Measurements from ENCODE around the gene DYRK3. TPM values are rescaled to one million over a fixed set of nuclear protein-coding genes. Genes with fewer than 3 reads are reported as not detected.

DYRK3 gene
- total RNA-seq, 1 donor from 2014 or later = 1.7 TPM

DNA sequence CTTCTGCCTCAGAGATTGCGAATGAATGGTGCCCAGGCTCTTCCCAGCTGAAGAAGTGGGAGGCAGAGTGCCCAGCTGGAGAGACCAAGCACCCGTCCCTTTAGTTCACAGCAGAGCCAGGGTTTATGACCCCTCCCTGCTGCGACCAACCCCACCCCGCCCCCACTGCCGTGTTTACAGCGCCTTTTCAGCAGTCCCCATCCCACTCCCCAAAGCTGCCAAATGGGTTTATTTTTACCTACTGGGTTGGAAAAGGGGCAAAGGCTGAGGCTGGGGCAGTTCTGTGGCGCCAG, 23.6 kb downstream of the DYRK3 start:
- Mint-ChIP-seq H3K4me3 (ENCODE audit: unreplicated experiment) (no peak overlapping the region), H3K27ac (ENCODE audit: unreplicated experiment) (no peak overlapping the region), H3K36me3 (ENCODE audit: unreplicated experiment) (no peaks in the 10 kb centered on the region), H3K4me1 (ENCODE audit: unreplicated experiment) (peaks cover 13% of the 10 kb centered on the region), H3K27me3 (ENCODE audit: unreplicated experiment) (peaks cover 48% of the 10 kb centered on the region), H3K9me3 (ENCODE audit: unreplicated experiment) (no peaks in the 10 kb centered on the region)
- TF ChIP-seq, protein P1, sequence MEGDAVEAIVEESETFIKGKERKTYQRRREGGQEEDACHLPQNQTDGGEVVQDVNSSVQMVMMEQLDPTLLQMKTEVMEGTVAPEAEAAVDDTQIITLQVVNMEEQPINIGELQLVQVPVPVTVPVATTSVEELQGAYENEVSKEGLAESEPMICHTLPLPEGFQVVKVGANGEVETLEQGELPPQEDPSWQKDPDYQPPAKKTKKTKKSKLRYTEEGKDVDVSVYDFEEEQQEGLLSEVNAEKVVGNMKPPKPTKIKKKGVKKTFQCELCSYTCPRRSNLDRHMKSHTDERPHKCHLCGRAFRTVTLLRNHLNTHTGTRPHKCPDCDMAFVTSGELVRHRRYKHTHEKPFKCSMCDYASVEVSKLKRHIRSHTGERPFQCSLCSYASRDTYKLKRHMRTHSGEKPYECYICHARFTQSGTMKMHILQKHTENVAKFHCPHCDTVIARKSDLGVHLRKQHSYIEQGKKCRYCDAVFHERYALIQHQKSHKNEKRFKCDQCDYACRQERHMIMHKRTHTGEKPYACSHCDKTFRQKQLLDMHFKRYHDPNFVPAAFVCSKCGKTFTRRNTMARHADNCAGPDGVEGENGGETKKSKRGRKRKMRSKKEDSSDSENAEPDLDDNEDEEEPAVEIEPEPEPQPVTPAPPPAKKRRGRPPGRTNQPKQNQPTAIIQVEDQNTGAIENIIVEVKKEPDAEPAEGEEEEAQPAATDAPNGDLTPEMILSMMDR (IDR thresholded peaks at IDR 0.05) = no peak
- no peak for DNase-seq (ENCODE audit: extremely low spot score, unreplicated experiment)

DNA sequence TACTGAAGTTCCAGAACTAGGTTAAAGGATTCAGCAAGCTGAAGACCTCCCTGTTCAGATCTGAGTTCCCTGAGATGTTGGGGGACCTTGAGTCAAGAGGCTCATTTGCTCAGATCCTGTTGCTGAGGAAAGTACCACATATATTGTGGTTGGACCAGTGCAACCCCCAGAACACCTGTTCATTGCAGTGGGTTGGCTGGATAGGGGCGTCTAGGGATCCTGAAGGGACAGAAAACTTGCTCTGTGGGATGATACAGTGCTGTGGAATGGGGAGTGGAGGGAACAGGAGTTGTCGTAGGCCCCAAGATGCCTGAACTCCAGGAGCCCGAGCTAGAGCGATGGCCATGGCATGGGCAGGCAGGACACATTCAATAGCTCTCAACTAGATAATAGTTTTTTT, 24.8 kb downstream of the DYRK3 start:
- no peaks in the 10 kb centered on the region for H3K36me3 Mint-ChIP-seq (ENCODE audit: unreplicated experiment)
- H3K9me3 Mint-ChIP-seq (ENCODE audit: unreplicated experiment) = no peaks in the 10 kb centered on the region
- H3K27me3 Mint-ChIP-seq (ENCODE audit: unreplicated experiment) = peaks cover 59% of the 10 kb centered on the region
- peaks cover 7% of the 10 kb centered on the region for H3K4me1 Mint-ChIP-seq (ENCODE audit: unreplicated experiment)
- TF ChIP-seq, protein P1 (IDR thresholded peaks at IDR 0.05) = no peak
- no peak for DNase-seq (ENCODE audit: extremely low spot score, unreplicated experiment)
- H3K27ac Mint-ChIP-seq (ENCODE audit: unreplicated experiment) = no peak overlapping the region
- no peak overlapping the region for H3K4me3 Mint-ChIP-seq (ENCODE audit: unreplicated experiment)

DNA sequence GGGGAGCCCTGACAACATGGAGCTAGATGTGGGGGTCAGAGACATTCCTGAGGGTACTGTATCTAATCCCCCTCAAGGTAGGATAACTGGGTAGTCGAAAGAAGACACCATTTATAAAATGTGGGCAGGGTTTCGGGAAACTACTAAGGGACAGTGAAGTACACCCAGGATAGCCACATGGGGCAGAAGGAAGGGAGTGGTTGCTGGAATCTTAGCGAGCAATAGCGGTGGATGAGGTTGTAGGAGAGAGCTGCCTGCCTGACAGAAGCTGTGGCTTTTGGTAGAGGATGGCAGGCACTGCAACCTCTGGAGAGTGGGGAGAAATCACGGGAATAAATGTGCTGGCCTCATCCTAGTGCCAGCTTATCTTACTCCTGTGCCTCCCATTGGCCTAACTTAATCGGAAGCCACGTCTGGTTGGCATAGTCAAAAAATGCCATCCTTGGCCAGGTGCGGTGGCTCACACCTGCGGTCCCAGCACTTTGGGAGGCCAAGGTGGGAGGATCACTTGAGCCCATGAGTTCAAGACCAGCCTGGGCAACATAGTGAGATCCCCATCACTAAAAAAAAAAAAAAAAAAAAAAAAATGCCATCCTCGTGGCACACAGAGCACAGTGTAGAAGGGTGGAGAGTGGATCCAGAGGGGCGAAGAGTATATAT, 26.0 kb downstream of the DYRK3 start:
- DNase-seq (ENCODE audit: extremely low spot score, unreplicated experiment) = no peak
- peaks cover 68% of the 10 kb centered on the region for H3K27me3 Mint-ChIP-seq (ENCODE audit: unreplicated experiment)
- no peak overlapping the region for H3K27ac Mint-ChIP-seq (ENCODE audit: unreplicated experiment)
- no peaks in the 10 kb centered on the region for H3K36me3 Mint-ChIP-seq (ENCODE audit: unreplicated experiment)
- H3K4me3 Mint-ChIP-seq (ENCODE audit: unreplicated experiment) = no peak overlapping the region
- TF ChIP-seq, protein P1 (IDR thresholded peaks at IDR 0.05) = no peak
- no peaks in the 10 kb centered on the region for H3K9me3 Mint-ChIP-seq (ENCODE audit: unreplicated experiment)
- peaks cover 2% of the 10 kb centered on the region for H3K4me1 Mint-ChIP-seq (ENCODE audit: unreplicated experiment)

DNA sequence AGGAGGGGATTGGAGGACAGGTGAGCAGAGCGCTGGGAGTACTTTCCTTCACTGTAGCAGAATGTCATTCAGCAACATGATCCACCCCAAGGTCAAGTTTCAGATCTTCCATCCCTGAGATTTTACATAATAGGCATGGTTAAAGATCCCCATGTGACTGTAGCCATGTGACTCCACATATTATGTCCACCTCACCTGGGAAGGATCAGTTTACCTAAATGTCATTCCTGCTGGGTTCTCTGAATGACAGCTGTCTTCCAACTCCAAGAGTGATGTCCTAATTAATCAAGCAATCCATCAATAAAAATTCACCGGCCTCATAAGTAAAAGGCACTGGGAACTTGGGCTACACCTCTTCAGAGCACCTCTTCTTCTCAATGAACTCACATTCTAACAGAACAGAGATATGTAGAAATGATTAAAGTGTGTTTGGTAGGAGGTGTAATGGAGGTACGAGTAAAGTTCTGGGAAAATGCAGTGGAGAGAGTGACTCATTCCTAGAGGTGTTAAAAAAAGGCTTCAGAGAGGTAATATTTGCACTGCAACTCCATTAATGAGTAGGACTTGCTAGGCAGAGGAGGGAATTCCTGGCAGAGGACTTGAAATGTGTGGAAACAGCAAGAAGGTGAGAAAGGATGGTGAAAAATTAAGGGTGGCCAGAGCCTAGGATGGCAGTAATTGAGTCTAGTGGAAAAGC, 27.2 kb downstream of the DYRK3 start:
- no peak overlapping the region for H3K4me3 Mint-ChIP-seq (ENCODE audit: unreplicated experiment)
- no peaks in the 10 kb centered on the region for H3K36me3 Mint-ChIP-seq (ENCODE audit: unreplicated experiment)
- H3K9me3 Mint-ChIP-seq (ENCODE audit: unreplicated experiment) = no peaks in the 10 kb centered on the region
- H3K27ac Mint-ChIP-seq (ENCODE audit: unreplicated experiment) = no peak overlapping the region
- TF ChIP-seq, protein P1 (IDR thresholded peaks at IDR 0.05) = no peak
- H3K27me3 Mint-ChIP-seq (ENCODE audit: unreplicated experiment) = peaks cover 67% of the 10 kb centered on the region
- H3K4me1 Mint-ChIP-seq (ENCODE audit: unreplicated experiment) = peaks cover 2% of the 10 kb centered on the region
- no peak for DNase-seq (ENCODE audit: extremely low spot score, unreplicated experiment)

DNA sequence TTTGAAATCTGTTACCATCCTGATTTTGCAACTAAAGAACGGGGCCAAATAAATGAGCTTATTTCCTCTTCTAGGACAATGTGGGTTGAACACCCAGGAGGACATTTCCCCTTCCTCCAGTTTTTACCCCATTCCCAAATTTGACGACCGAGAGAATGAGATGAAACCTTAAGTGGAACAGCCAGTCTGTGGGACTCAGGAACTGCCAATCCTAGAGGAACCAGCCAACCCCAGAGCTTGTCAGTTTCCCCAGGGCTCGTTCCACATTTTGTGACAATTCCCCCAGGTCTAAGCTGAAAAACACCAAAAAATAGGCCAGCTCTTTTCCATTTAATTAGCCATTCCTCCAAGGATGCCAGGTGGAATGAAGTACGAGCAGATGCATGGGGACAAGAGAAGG, 28.0 kb downstream of the DYRK3 start:
- peaks cover 67% of the 10 kb centered on the region for H3K27me3 Mint-ChIP-seq (ENCODE audit: unreplicated experiment)
- H3K4me3 Mint-ChIP-seq (ENCODE audit: unreplicated experiment) = no peak overlapping the region
- DNase-seq (ENCODE audit: extremely low spot score, unreplicated experiment) = no peak
- H3K4me1 Mint-ChIP-seq (ENCODE audit: unreplicated experiment) = peaks cover 2% of the 10 kb centered on the region
- H3K9me3 Mint-ChIP-seq (ENCODE audit: unreplicated experiment) = no peaks in the 10 kb centered on the region
- H3K36me3 Mint-ChIP-seq (ENCODE audit: unreplicated experiment) = no peaks in the 10 kb centered on the region
- no peak overlapping the region for H3K27ac Mint-ChIP-seq (ENCODE audit: unreplicated experiment)
- TF ChIP-seq, protein P1 (IDR thresholded peaks at IDR 0.05) = no peak

All from osteocyte (in vitro differentiated cells).